HepG2 (cell line): ENCODE results near the gene LPXN. TPM values are rescaled to one million over a fixed set of nuclear protein-coding genes. Genes with fewer than 3 reads are reported as not detected.

Experiments
- FOXC1 ChIP-seq: sonication (generic); formaldehyde crosslinking; IDR thresholded peaks from 2 replicates; pipeline ENCODE4 v1.8.0; 2022; ENCODE audit warnings: mild to moderate bottlenecking, missing genetic modification reagents, borderline replicate concordance
- NPAS2 ChIP-seq: sonication (generic); formaldehyde crosslinking; IDR thresholded peaks from 2 replicates; pipeline ENCODE4 v1.8.0; 2022; ENCODE audit warnings: mild to moderate bottlenecking, missing genetic modification reagents, borderline replicate concordance
- PCBP2 ChIP-seq: fragments of 200-400 bp; formaldehyde crosslinking; optimal IDR thresholded peaks from 2 replicates; pipeline ENCODE3; 2018; ENCODE audit warnings: low read length, low read depth; ENCODE audit not compliant: poor library complexity, severe bottlenecking
- PRPF4 ChIP-seq: fragments of 200-400 bp; formaldehyde crosslinking; IDR thresholded peaks from 2 replicates; pipeline ENCODE4 v1.6.1; 2016; ENCODE audit warnings: low read length, low read depth; ENCODE audit not compliant: poor library complexity, severe bottlenecking
- ZBTB46 ChIP-seq: sonication (generic); formaldehyde crosslinking; IDR thresholded peaks from 2 replicates; pipeline ENCODE4 v1.4.0; 2020; ENCODE audit warnings: mild to moderate bottlenecking, missing genetic modification reagents, borderline replicate concordance
- ZFP91 ChIP-seq: sonication (generic); formaldehyde crosslinking; IDR thresholded peaks from 2 replicates; pipeline ENCODE4 v1.9.0; 2022; ENCODE audit warnings: missing genetic modification reagents, mild to moderate bottlenecking, borderline replicate concordance
- ZNF331 ChIP-seq: sonication (generic); formaldehyde crosslinking; IDR thresholded peaks from 2 replicates; pipeline ENCODE4 v1.4.0; 2020; ENCODE audit warnings: missing genetic modification reagents
- ZNF609 ChIP-seq: sonication (generic); formaldehyde crosslinking; IDR thresholded peaks from 2 replicates; pipeline ENCODE4 v1.4.0; 2020; ENCODE audit warnings: mild to moderate bottlenecking, missing genetic modification reagents, borderline replicate concordance
- ZNF749 ChIP-seq: sonication (generic); formaldehyde crosslinking; IDR thresholded peaks from 2 replicates; pipeline ENCODE4 v1.8.0; 2022; ENCODE audit warnings: mild to moderate bottlenecking, missing genetic modification reagents, moderate library complexity, borderline replicate concordance
- ZNF891 ChIP-seq: sonication (generic); formaldehyde crosslinking; IDR thresholded peaks from 2 replicates; pipeline ENCODE4 v1.5.0; 2020; ENCODE audit warnings: mild to moderate bottlenecking, missing genetic modification reagents
- polyA plus RNA-seq, 8 experiments: library from polyadenylated mRNA; depleted of rRNA in 3 of 8; stranded (reverse) in 7 of 8; unstranded in 1 of 8; fragments of >200 nt; fragmentation: Illumina TruSeq in 4 of 8; extraction: Trizol in 4 of 8; gene quantifications; 2 replicates each; pipeline versions ENCODE4 v1.2.1 to v1.2.3, GENCODE V29; 2011 to 2016; ENCODE audit warnings: low read depth in 4 of 8, missing spikeins in 1 of 8, mixed read lengths in 1 of 8; ENCODE audit not compliant: insufficient read depth in 1 of 8
- total RNA-seq, 5 experiments: library from RNA; depleted of rRNA; stranded (reverse); fragments of >200 nt; fragmentation: Illumina TruSeq; extraction: Trizol; gene quantifications; 2 replicates each; pipeline ENCODE4 v1.2.3, GENCODE V29; 2016; ENCODE audit warnings: low read depth in 1 of 5
- TF ChIP-seq, protein P1 (sequence below): sonication (generic); formaldehyde crosslinking; IDR thresholded peaks from 2 replicates; pipeline ENCODE4 v1.8.0; 2022; ENCODE audit warnings: missing genetic modification reagents, mild to moderate bottlenecking, moderate library complexity, borderline replicate concordance
- TF ChIP-seq, protein P2 (sequence below): IDR thresholded peaks from 2 replicates; pipeline ENCODE4 v1.6.1; 2016; ENCODE audit warnings: missing genetic modification reagents, missing compliant biosample characterization
- TF ChIP-seq, protein P3 (sequence below): sonication (generic); formaldehyde crosslinking; IDR thresholded peaks from 2 replicates; pipeline ENCODE4 v1.5.1; 2020; ENCODE audit warnings: missing genetic modification reagents, mild to moderate bottlenecking, borderline replicate concordance

LPXN gene
- total and polyA plus RNA-seq, 2 of the 13 experiments (the other 11 are each of a cell fraction or from before 2014, with no cell fraction given): 1.7 to 3.5 TPM

DNA sequence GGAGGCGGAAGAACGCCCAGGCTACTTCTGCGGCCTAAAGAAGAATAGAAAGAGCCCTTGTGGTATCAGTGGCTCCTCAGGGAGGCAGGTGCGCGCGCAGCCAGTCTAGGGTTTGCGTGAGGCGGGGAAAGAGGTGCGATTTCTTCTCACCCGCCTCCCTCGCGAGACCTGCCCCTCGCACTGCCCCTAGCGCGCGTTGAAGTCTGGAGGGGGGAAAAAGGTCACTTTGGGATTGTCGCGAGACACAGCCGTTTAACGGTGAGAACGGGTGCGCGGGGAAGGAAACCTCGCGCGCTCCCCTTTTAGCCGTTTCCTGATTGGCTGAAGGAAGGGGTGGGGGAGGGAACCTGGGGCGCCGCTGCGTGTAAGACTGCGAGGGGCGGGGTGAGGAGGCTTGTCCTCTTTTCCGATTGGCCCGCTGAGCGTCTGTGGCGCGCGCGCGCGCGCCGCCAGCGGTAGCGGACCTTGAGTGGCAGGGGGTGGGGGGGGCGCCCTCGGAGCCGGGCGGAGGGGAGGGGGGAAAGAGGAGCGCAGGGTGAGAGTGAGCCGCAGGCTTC lies 3.1 kb upstream of the LPXN start, which contains the start of gene ZFP91 (continued):
- TF ChIP-seq, protein P1, sequence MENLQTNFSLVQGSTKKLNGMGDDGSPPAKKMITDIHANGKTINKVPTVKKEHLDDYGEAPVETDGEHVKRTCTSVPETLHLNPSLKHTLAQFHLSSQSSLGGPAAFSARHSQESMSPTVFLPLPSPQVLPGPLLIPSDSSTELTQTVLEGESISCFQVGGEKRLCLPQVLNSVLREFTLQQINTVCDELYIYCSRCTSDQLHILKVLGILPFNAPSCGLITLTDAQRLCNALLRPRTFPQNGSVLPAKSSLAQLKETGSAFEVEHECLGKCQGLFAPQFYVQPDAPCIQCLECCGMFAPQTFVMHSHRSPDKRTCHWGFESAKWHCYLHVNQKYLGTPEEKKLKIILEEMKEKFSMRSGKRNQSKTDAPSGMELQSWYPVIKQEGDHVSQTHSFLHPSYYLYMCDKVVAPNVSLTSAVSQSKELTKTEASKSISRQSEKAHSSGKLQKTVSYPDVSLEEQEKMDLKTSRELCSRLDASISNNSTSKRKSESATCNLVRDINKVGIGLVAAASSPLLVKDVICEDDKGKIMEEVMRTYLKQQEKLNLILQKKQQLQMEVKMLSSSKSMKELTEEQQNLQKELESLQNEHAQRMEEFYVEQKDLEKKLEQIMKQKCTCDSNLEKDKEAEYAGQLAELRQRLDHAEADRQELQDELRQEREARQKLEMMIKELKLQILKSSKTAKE (CRISPR knock-in tag): no peak
- TF ChIP-seq ZNF891 (peak; percentile 40; the same call in 1 of the 2 replicates), NPAS2 (CRISPR knock-in tag) (no peak), ZNF331 (CRISPR knock-in tag) (no peak), ZNF749 (CRISPR knock-in tag) (no peak), PRPF4 (no peak), PCBP2 (no peak), ZFP91 (CRISPR knock-in tag) (peak; percentile 98; the same call in 1 of the 2 replicates), ZNF609 (CRISPR knock-in tag) (no peak), ZBTB46 (no peak), FOXC1 (CRISPR knock-in tag) (no peak)
- TF ChIP-seq, protein P2, sequence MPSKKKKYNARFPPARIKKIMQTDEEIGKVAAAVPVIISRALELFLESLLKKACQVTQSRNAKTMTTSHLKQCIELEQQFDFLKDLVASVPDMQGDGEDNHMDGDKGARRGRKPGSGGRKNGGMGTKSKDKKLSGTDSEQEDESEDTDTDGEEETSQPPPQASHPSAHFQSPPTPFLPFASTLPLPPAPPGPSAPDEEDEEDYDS (CRISPR knock-in tag): 0 out of 2 replicates have a peak, but pooled peaks have one; percentile 33
- TF ChIP-seq, protein P3, sequence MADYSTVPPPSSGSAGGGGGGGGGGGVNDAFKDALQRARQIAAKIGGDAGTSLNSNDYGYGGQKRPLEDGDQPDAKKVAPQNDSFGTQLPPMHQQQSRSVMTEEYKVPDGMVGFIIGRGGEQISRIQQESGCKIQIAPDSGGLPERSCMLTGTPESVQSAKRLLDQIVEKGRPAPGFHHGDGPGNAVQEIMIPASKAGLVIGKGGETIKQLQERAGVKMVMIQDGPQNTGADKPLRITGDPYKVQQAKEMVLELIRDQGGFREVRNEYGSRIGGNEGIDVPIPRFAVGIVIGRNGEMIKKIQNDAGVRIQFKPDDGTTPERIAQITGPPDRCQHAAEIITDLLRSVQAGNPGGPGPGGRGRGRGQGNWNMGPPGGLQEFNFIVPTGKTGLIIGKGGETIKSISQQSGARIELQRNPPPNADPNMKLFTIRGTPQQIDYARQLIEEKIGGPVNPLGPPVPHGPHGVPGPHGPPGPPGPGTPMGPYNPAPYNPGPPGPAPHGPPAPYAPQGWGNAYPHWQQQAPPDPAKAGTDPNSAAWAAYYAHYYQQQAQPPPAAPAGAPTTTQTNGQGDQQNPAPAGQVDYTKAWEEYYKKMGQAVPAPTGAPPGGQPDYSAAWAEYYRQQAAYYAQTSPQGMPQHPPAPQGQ (CRISPR knock-in tag): no peak
